Esophagus squamous epithelium (tissue), 4 donors: Measurements from ENCODE around the gene CTCF.

Source experiments
- POLR2A ChIP-seq, 4 donors: fragments of 450-650 bp; IDR thresholded peaks; one replicate each; pipeline ENCODE4 v1.6.1; 2017; ENCODE audit warnings: antibody characterized with exemption in 4 of 4, mild to moderate bottlenecking in 4 of 4, moderate library complexity in 3 of 4
- TF ChIP-seq, protein P1 (sequence below), 6 experiments: fragments of 450-650 bp in 4 of 6; fragments of 200-600 bp in 2 of 6; sonication (generic) in 2 of 6; IDR thresholded peaks; one replicate each; pipeline ENCODE4 v1.5.1; 2016 to 2019; ENCODE audit warnings: antibody characterized with exemption in 6 of 6, mild to moderate bottlenecking in 4 of 6, moderate library complexity in 4 of 6

DNA sequence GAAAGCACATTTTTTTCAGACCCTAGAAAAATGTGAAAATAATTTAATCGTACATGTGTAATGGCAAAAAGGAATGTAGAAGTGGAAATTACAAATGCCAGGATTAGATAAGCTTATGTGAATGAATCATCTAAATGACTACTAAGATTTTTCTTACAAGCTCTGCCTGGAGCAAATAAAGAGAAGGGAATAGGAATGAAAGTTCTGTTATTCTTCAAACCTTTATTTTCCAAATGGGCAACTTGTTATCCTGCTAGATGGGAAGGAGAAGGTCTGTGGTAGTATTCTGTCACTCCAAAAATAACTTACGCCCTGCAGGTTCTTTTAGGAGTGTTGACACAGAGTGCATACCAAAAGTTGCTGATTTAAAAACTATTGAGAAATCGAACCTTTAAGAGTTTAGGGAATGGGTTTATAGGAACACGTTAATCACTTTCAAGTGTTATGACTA lies 9.7 kb downstream of the CTCF start:
- TF ChIP-seq, protein P1, sequence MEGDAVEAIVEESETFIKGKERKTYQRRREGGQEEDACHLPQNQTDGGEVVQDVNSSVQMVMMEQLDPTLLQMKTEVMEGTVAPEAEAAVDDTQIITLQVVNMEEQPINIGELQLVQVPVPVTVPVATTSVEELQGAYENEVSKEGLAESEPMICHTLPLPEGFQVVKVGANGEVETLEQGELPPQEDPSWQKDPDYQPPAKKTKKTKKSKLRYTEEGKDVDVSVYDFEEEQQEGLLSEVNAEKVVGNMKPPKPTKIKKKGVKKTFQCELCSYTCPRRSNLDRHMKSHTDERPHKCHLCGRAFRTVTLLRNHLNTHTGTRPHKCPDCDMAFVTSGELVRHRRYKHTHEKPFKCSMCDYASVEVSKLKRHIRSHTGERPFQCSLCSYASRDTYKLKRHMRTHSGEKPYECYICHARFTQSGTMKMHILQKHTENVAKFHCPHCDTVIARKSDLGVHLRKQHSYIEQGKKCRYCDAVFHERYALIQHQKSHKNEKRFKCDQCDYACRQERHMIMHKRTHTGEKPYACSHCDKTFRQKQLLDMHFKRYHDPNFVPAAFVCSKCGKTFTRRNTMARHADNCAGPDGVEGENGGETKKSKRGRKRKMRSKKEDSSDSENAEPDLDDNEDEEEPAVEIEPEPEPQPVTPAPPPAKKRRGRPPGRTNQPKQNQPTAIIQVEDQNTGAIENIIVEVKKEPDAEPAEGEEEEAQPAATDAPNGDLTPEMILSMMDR (IDR thresholded peaks at IDR 0.05): no peak
- no peak for TF ChIP-seq POLR2A (IDR thresholded peaks at IDR 0.05)
